Gastroesophageal sphincter (tissue), 4 donors: ENCODE data around the gene CFD. TPM values are rescaled to one million over a fixed set of nuclear protein-coding genes. Genes with fewer than 3 reads are reported as not detected.

Experiments used
- ATAC-seq: fragments of 150-250 bp; one replicate; pipeline ENCODE4 v1.9.1; 2016; ENCODE audit warnings: mild to moderate bottlenecking, moderate library complexity
- H3K27ac ChIP-seq, 4 donors: fragments of 200-600 bp; sonication (generic) in 3 of 4; 1 replicate in 3 of 4; 2 replicates in 1 of 4; pipeline ENCODE4 v1.5.1; 2016 to 2019
- H3K27me3 ChIP-seq: fragments of 200-600 bp; sonication (generic); one replicate; pipeline ENCODE4 v1.5.1; 2019
- H3K36me3 ChIP-seq, 2 donors: fragments of 200-600 bp; sonication (generic); one replicate each; pipeline ENCODE4 v1.5.1; 2019; ENCODE audit warnings: control low read depth in 1 of 2
- H3K4me1 ChIP-seq, 3 donors: fragments of 200-600 bp; sonication (generic); 1 replicate in 2 of 3; 2 replicates in 1 of 3; pipeline ENCODE4 v1.5.1; 2016 to 2019; ENCODE audit warnings: control low read depth in 2 of 3
- H3K4me3 ChIP-seq, 2 donors: fragments of 200-600 bp; sonication (generic); one replicate each; pipeline ENCODE4 v1.5.1; 2019; ENCODE audit warnings: mild to moderate bottlenecking in 1 of 2, moderate library complexity in 1 of 2
- H3K9me3 ChIP-seq, 3 donors: fragments of 200-600 bp; sonication (generic); one replicate each; pipeline ENCODE4 v1.5.1; 2017 to 2019; ENCODE audit warnings: control low read depth in 2 of 3
- CTCF ChIP-seq, 4 experiments: fragments of 200-600 bp in 2 of 4; fragments of 450-650 bp in 2 of 4; sonication (generic) in 1 of 4; IDR thresholded peaks; one replicate each; pipeline ENCODE4 v1.5.1; 2017 to 2019; ENCODE audit warnings: antibody characterized with exemption in 4 of 4, mild to moderate bottlenecking in 2 of 4, moderate library complexity in 2 of 4
- EP300 ChIP-seq: sonication (generic); formaldehyde crosslinking; IDR thresholded peaks from one replicate; pipeline ENCODE4 v1.6.1; 2017; ENCODE audit warnings: antibody characterized with exemption, mild to moderate bottlenecking
- POLR2A ChIP-seq, 2 donors: fragments of 450-650 bp; IDR thresholded peaks; one replicate each; pipeline ENCODE4 v1.6.1; 2017; ENCODE audit warnings: antibody characterized with exemption in 2 of 2, mild to moderate bottlenecking in 2 of 2, moderate library complexity in 1 of 2
- POLR2AphosphoS5 ChIP-seq: sonication (generic); formaldehyde crosslinking; IDR thresholded peaks from one replicate; pipeline ENCODE4 v1.6.1; 2017; ENCODE audit warnings: antibody characterized with exemption
- WGBS, 2 donors: methylation state at CpG; one replicate each; pipeline ENCODE4 v1.1.5; 2018; ENCODE audit warnings: low coverage in 1 of 2; 5-methylcytosine and 5-hydroxymethylcytosine counted together
- total RNA-seq, 4 donors: library from RNA; depleted of rRNA; stranded (reverse); fragments of >200 nt; gene quantifications; one replicate each; pipeline ENCODE4 v1.1.0, GENCODE V29; 2016

The CFD gene
- total RNA-seq, 4 donors from 2014 or later = 229 to 1,118 (median 654) TPM

- TF ChIP-seq EP300 = no peak
- no peak for TF ChIP-seq POLR2A (IDR thresholded peaks at IDR 0.05)
- no peak for TF ChIP-seq CTCF (IDR thresholded peaks at IDR 0.05)
- no peak for TF ChIP-seq POLR2AphosphoS5
- Histone ChIP-seq H3K27me3 (peaks cover 10% of the 10 kb centered on the region), H3K27ac (no peak overlapping the region), H3K4me1 (peaks cover 0 to 58% (median 6%) of the 10 kb centered on the region in 3 donors), H3K36me3 (peaks cover 0 to 46% of the 10 kb centered on the region in 2 donors), H3K4me3 (no peak overlapping the region), H3K9me3 (no peaks in the 10 kb centered on the region)
- ATAC-seq = no peak
- WGBS, 2 donors = 57% methylated on average over 3 of the region's 16 CpGs; no CpG with 5 or more reads in 1 of the 2 donors
These were observed 7.9 kb downstream of the CFD start for GRCh38 chr19:867301-867793.

GRCh38 chr19:867855-868457 is 8.5 kb downstream of the CFD start:
- no peak for ATAC-seq
- 100% methylated on average over 1 of the region's 39 CpGs; no CpG with 5 or more reads in 1 of the 2 donors for WGBS, 2 donors

GRCh38 chr19:868458-869244 is 9.2 kb downstream of the CFD start:
- TF ChIP-seq EP300 (no peak), CTCF (IDR thresholded peaks at IDR 0.05) (no peak), POLR2A (IDR thresholded peaks at IDR 0.05) (no peak), POLR2AphosphoS5 (no peak)
- ATAC-seq = peak; percentile 2
- peaks cover 0 to 56% of the 10 kb centered on the region in 2 donors for H3K36me3 ChIP-seq

More at GRCh38 chr19:867855-868457, 8.5 kb downstream of the CFD start:
- TF ChIP-seq POLR2A (IDR thresholded peaks at IDR 0.05) (peak in 1 of 2 donors; percentile 3), POLR2AphosphoS5 (no peak), EP300 (no peak), CTCF (IDR thresholded peaks at IDR 0.05) (no peak)
- H3K9me3 ChIP-seq = no peaks in the 10 kb centered on the region
- peak overlapping the region in 2 of 4 donors; percentile 80 to 84 for H3K27ac ChIP-seq
- no peak overlapping the region for H3K4me3 ChIP-seq
- peaks cover 4% of the 10 kb centered on the region for H3K27me3 ChIP-seq
- peaks cover 0 to 49% of the 10 kb centered on the region in 2 donors for H3K36me3 ChIP-seq
- peaks cover 0 to 55% (median 6%) of the 10 kb centered on the region in 3 donors for H3K4me1 ChIP-seq

GRCh38 chr19:869245-870177 is 10.0 kb downstream of the CFD start:
- 46 to 56% methylated on average over 5 to 7 of the region's 29 CpGs for WGBS, 2 donors
- TF ChIP-seq CTCF (IDR thresholded peaks at IDR 0.05) (no peak), POLR2AphosphoS5 (peak; percentile 65)
- Histone ChIP-seq H3K27ac (peak overlapping the region; percentile 47 to 84 (median 79)), H3K4me1 (peaks cover 0 to 42% (median 6%) of the 10 kb centered on the region in 3 donors), H3K4me3 (no peak overlapping the region), H3K9me3 (no peaks in the 10 kb centered on the region), H3K36me3 (peaks cover 0 to 64% of the 10 kb centered on the region in 2 donors), H3K27me3 (no peaks in the 10 kb centered on the region)
- ATAC-seq = peak; percentile 87

More at GRCh38 chr19:868458-869244, 9.2 kb downstream of the CFD start:
- no peak overlapping the region for H3K4me3 ChIP-seq
- no peaks in the 10 kb centered on the region for H3K27me3 ChIP-seq
- H3K4me1 ChIP-seq = peaks cover 0 to 49% (median 6%) of the 10 kb centered on the region in 3 donors
- H3K9me3 ChIP-seq = no peaks in the 10 kb centered on the region
- WGBS, 2 donors = 93 to 97% methylated on average over 11 to 14 of the region's 34 CpGs
- peak overlapping the region; percentile 47 to 84 (median 79) for H3K27ac ChIP-seq
